Activated gamma-delta T cell treated with anti-CD3 and anti-CD28 coated beads, Interleukin-2, amount 50 U/mL, for 16 hours (primary cell): ENCODE results near the gene FOXA3.
A peak's percentile ranks its signal among the peaks of the same experiment; 100 is the strongest.

ENCODE experiments used
- DNase-seq: peaks from one replicate; pipeline ENCODE4 v3.0.0-alpha.2; 2020; ENCODE audit warnings: low read depth

Gene FOXA3

GRCh38 chr19:45874620-45874966, 10.5 kb downstream of the FOXA3 start:
- no peak for DNase-seq

GRCh38 chr19:45876161-45876410, 12.0 kb downstream of the FOXA3 start:
- DNase-seq: no peak

GRCh38 chr19:45876411-45877197, 12.5 kb downstream of the FOXA3 start:
- DNase-seq: no peak

DNA sequence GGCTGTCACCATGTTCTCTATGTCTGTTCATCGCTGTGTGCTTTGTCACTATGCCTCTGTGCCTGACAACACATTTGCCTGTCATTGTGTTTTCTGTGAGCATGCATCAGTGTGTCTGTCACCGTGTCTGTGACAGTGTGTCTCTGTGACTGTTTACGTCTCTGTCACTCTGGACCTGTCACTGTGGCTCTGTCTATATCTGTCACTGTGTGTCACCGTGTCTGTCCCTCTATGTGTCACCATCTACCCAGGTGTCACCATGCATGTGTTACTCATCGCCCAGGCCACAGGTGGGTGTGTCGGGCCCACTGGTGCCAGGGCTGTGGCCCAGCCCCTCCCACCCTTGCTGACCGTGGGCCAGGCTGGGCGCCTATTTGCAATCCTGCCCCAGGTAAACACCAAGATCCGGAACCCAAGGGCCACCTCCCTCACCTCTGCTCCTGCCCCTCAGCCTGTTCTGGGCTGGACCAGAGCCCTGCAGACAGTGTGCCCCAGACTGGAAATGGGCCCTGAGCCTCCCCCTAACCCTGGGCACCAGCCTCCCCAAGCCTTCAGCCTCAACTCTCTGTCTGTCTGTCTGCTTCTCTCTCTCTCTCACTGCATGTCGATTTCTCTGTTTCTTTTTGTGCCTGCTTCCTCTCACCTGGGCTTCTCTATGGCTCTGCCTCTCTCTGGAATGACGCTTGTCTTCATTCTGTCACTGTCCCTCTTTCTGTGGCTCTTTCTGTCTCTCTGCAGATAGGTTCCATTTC, 14.1 kb downstream of the FOXA3 start:
- no peak for DNase-seq

DNA sequence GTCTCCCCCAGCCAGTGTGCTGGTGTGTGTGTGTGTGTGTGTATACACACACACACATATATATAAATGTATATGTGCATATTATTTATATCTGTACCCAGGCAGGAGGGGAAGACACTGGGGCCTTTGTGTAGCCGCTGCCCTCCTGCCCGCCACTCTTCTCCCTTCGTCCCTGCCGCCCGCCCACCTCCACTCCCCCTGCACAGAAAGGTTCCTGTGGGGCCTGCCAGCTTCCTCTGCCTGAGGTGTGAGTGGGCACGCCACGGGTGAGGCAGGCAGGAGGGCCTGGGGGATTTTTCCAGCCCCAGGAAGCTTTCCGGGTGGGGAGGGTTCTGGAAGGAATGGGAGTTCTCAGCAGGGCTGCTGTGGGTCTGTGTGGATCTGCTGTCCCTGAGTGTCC, 14.9 kb downstream of the FOXA3 start:
- no peak for DNase-seq

DNA sequence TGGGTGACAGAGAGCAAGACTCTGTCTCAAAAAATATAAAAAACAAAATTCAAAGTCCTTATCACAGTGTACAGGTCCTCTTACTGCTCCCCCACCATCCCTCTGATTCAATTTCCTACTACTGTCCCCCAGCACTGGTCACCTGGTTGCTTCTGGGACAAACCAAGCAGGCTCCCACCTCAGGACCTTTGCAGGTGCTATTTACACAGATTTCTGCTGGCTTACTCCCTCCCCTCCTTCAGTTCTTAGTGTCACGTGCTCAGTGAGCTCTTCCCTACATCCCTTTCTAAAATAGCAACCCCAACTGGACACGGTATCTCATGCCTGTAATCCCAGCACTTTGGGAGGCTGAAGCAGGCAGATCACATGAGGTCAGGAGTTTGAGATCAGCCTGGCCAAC, 15.8 kb downstream of the FOXA3 start:
- DNase-seq: no peak

GRCh38 chr19:45881082-45881908, 17.2 kb downstream of the FOXA3 start:
- no peak for DNase-seq

DNA sequence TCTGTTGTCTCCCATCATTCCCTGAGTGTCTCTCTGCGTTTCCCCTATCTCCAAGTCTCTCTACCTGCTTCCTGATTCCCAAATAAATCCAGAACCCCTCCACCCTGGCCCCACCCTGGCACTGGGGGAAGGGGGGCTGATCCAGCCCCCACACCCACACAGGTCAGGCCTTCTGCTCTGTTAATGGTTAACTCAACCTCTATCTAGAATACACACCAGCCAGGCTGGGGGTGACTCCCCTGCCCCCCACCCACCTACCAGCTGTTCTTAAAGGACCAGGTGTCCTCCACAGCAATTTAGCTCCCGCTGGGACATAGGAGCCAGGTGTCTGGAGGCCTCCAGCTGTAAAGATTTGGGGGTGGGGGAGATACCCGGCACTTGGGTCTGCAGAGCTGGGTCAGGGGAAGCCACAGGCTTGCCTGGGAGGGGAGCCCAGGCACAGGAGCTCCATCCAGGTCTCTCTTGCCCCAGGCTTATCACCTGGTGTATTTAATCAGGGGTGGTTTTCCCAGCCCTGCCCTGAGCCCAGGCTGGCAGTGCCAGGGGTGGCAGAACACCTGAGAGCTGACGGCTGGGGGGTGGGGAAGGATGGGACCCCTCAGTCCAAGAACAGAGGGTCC, 17.9 kb downstream of the FOXA3 start:
- DNase-seq: no peak

DNA sequence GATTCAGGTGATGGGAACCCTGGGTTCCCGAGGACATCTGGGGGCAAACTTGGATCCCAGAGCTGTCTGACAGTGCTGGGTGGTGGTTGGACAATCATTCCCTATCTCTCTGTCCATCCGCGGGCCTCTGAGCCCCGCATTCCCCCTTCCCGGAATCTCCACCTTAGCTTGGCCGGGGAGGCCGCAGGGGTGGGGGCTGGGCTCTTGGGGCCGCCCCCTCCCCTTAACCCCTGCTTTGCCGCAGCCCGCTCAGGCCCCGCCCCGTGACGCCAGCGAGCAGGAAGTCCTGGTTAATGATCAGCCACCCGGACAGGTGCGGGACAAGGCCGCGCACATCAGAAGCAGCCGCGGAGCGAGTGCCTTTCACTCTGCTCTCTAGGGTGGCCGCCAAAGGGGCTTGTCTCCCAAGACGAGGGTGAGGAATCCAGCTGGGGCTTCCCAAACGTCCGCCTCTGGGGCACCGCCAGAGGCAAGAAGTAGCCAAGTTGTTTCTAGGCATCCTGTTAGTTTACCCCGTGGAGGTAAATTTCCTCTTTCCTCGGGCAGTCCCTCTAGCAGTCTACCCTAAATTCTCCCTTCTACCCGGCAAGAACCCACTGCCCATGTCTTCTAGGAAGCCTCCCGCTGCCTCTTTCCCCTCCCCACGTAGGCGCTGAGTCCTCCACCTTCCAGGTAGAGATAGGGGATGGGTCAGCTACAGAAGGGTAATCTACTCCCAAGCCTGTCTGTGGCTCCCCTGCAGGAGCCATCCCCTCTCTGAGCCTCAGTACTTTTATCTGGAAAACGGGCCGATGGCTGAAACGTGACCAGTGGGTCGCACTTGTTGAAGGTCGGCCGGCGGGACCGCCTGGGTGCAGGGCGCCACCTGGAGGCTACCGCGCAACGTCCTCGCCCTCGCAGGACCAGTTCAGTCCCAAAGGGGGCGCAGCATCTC, 18.8 kb downstream of the FOXA3 start:
- peak; percentile 75 for DNase-seq

DNA sequence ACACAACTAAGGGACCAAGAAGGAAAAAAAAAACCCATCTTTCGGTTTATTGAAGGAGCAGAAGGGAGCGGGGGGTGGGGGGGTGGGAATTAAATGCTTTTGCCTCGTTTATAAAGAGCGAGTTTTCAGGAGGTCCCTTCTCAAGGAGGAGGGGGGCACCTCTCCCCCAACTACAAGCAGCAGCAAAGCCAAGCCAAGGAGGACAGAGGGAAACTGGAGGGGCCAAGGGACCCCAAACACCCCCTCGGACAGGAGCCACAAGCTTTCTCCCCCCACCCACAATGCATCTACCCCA, 19.4 kb downstream of the FOXA3 start:
- DNase-seq: no peak

- DNase-seq: no peak
These were observed 20.0 kb downstream of the FOXA3 start for GRCh38 chr19:45883881-45884681.

GRCh38 chr19:45884682-45885555, 20.8 kb downstream of the FOXA3 start:
- no peak for DNase-seq

DNA sequence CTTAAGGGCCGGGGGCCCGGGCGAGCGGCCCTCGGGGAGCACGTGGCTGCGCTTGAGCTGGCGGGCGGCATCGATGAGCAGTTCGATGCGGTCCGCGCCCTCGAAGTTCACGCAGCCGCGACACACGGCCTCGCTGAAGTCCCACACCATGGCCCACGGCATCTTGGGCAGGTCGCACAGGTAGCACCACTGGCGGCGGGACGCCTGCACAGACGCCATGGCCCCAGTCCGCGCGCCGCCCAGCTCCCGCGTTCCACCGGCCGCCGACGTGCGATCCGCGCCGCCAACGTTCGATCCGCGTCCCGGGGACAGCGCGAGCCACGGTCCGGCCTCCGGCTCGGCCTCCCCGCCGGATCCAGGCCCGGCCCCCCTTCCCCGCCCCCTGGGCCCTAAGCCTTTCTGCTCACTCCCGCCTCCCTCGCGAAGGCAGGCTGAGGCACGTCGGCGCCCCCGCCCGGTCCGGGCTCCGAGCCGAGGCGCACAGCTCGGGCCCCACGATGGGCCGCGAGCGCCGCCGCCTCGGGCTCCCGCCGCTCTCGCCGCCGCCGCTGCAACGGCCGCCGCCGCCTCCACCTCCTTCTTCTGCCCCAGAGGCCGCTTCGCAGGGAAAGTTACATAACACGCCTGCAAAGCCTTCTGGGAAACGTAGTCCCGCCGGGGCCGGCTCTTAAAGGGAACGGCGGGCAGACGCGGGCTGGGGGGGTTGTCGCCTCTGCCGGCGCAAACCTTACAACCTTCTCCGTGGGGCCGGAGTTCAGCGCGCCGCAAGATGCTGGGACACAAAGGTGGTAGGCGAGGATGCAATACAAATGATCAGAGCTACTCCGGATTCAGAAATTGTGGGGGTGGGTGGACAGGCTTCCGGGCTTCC, 21.7 kb downstream of the FOXA3 start, which contains the start of gene IRF2BP1:
IRF2BP1 (minus strand) TSS at position 586 of the 871 bp plus-strand sequence; CDS start at position 219, 367 bp downstream.
- DNase-seq: peak; percentile 80

- peak; percentile 81 for DNase-seq
These were observed 22.5 kb downstream of the FOXA3 start for GRCh38 chr19:45886427-45887199.

GRCh38 chr19:45887200-45887710, 23.1 kb downstream of the FOXA3 start:
- no peak for DNase-seq

- no peak for DNase-seq
These were observed 25.2 kb downstream of the FOXA3 start for GRCh38 chr19:45889210-45889885.

GRCh38 chr19:45890877-45891276, 26.8 kb downstream of the FOXA3 start:
- DNase-seq: no peak
